Breast epithelium (tissue), 4 donors: ENCODE data around the gene GOLGA8R. TPM values are rescaled to one million over a fixed set of nuclear protein-coding genes. Genes with fewer than 3 reads are reported as not detected.
"Not testable (repeated sequence)": the region's sequence is repeated elsewhere in the genome, so short reads cannot be mapped to it uniquely, and the experiment has no call there.

Experiments
- DNase-seq, 2 donors: peaks; one replicate each; pipeline ENCODE4 v3.0.0-alpha.2; 2019; ENCODE audit warnings: low spot score in 2 of 2
- H3K27ac ChIP-seq, 2 donors: fragments of 200-600 bp; sonication (generic) in 1 of 2; one replicate each; pipeline ENCODE4 v1.5.1; 2016 to 2019; ENCODE audit warnings: mild to moderate bottlenecking in 1 of 2
- H3K27me3 ChIP-seq, 2 donors: fragments of 200-600 bp; sonication (generic) in 1 of 2; one replicate each; pipeline versions ENCODE4 v1.5.1 to v1.6.0; 2017 to 2019; ENCODE audit warnings: control low read depth in 1 of 2, mild to moderate bottlenecking in 1 of 2
- H3K36me3 ChIP-seq: fragments of 200-600 bp; one replicate; pipeline ENCODE4 v1.5.1; 2019
- H3K4me1 ChIP-seq, 2 donors: fragments of 200-600 bp; sonication (generic); one replicate each; pipeline ENCODE4 v1.5.1; 2016 to 2019; ENCODE audit warnings: control low read depth in 1 of 2
- H3K4me3 ChIP-seq, 3 donors: fragments of 200-600 bp; sonication (generic); 1 replicate in 2 of 3; 2 replicates in 1 of 3; pipeline ENCODE4 v1.5.1; 2016 to 2019; ENCODE audit warnings: mild to moderate bottlenecking in 3 of 3, moderate library complexity in 2 of 3
- H3K9me3 ChIP-seq, 2 donors: fragments of 200-600 bp; sonication (generic) in 1 of 2; one replicate each; pipeline ENCODE4 v1.5.1; 2016 to 2019; ENCODE audit warnings: control low read depth in 1 of 2
- intact Hi-C: fragments of 100-400 bp; cut with DNase I; formaldehyde crosslinking; loops from one replicate; pipeline ENCODE4 v1.15.1; 2023; ENCODE audit warnings: low total_unique reads
- total RNA-seq, 3 donors: library from RNA; depleted of rRNA; stranded (reverse); fragments of >200 nt; gene quantifications; one replicate each; pipeline ENCODE4 v1.1.0, GENCODE V29; 2016

GOLGA8R gene, protein sequence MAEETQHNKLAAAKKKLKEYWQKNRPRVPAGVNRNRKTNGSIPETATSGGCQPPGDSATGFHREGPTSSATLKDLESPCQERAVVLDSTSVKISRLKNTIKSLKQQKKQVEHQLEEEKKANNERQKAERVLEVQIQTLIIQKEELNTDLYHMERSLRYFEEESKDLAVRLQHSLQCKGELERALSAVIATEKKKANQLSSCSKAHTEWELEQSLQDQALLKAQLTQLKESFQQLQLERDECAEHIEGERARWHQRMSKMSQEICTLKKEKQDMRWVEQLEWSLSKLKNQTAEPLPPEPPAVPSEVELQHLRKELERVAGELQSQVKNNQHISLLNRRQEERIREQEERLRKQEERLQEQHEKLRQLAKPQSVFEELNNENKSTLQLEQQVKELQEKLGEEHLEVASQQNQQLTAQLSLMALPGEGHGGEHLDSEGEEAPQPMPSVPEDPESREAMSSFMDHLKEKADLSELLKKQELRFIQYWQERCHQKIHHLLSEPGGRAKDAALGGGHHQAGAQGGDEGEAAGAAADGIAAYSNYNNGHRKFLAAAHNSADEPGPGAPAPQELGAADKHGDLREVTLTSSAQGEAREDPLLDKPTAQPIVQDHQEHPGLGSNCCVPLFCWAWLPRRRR
- total RNA-seq: 1 to 10 TPM; 4.2 to 5.6 (median 4.5) TPM

GRCh38 chr15:30414160-30414559 is at the start of gene GOLGA8R:
Gene GOLGA8R, minus strand, starts transcription at chr15:30414260. Its CDS starts 98 bp downstream, at chr15:30414162.
- H3K27me3 ChIP-seq, intact Hi-C loops, H3K36me3 ChIP-seq, DNase-seq, H3K9me3 ChIP-seq, H3K27ac ChIP-seq, H3K4me1 ChIP-seq, H3K4me3 ChIP-seq: not testable (repeated sequence)

GRCh38 chr15:30463849-30464248 is 49.8 kb upstream of the GOLGA8R start:
- H3K27me3 ChIP-seq, H3K4me1 ChIP-seq, H3K27ac ChIP-seq, DNase-seq, H3K9me3 ChIP-seq, H3K36me3 ChIP-seq, intact Hi-C loops, H3K4me3 ChIP-seq: not testable (repeated sequence)

GRCh38 chr15:30462176-30462575 is 48.1 kb upstream of the GOLGA8R start:
- H3K4me1 ChIP-seq, H3K36me3 ChIP-seq, DNase-seq, H3K27me3 ChIP-seq, H3K9me3 ChIP-seq, H3K4me3 ChIP-seq, intact Hi-C loops, H3K27ac ChIP-seq: not testable (repeated sequence)

GRCh38 chr15:30452702-30453101 is 38.6 kb upstream of the GOLGA8R start:
- H3K4me3 ChIP-seq, DNase-seq, intact Hi-C loops, H3K9me3 ChIP-seq, H3K27ac ChIP-seq, H3K27me3 ChIP-seq, H3K36me3 ChIP-seq, H3K4me1 ChIP-seq: not testable (repeated sequence)

- H3K4me1 ChIP-seq, H3K4me3 ChIP-seq, DNase-seq, H3K27ac ChIP-seq, H3K9me3 ChIP-seq, H3K36me3 ChIP-seq, intact Hi-C loops, H3K27me3 ChIP-seq: not testable (repeated sequence)
Observed at GRCh38 chr15:30438348-30438747, 24.3 kb upstream of the GOLGA8R start.

GRCh38 chr15:30435878-30436277 is 21.8 kb upstream of the GOLGA8R start:
- H3K9me3 ChIP-seq, H3K4me3 ChIP-seq, H3K27me3 ChIP-seq, intact Hi-C loops, H3K36me3 ChIP-seq, H3K4me1 ChIP-seq, H3K27ac ChIP-seq: not testable (repeated sequence)
- DNase-seq: peak in 1 of 2 donors; percentile 46

GRCh38 chr15:30420723-30421122 is 6.7 kb upstream of the GOLGA8R start:
- H3K36me3 ChIP-seq, H3K9me3 ChIP-seq, H3K27me3 ChIP-seq, H3K27ac ChIP-seq, DNase-seq, H3K4me3 ChIP-seq, intact Hi-C loops, H3K4me1 ChIP-seq: not testable (repeated sequence)

GRCh38 chr15:30407636-30408035 is 6.4 kb downstream of the GOLGA8R start:
- H3K36me3 ChIP-seq, H3K27me3 ChIP-seq, DNase-seq, H3K9me3 ChIP-seq, H3K4me3 ChIP-seq, H3K27ac ChIP-seq, intact Hi-C loops, H3K4me1 ChIP-seq: not testable (repeated sequence)

DNA sequence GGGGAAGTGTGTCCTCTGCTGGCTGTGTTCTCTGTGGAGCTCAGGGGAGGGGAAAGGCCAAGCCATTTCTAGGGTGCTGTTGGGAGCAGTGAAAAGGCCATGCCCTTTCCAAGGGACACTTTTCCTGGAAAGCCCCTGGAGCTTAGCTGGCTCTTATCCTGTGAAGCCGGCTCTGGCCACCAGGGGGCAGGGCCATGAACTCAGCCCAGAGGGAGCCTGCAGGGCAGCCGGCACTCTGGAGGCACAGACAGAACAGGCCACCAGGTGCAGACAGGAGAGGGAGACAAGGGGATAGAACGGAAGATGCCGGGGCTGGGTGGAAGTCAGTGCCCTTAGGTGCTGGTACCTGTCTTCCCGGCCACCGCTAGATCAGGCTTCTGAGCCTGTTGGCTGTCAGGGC is 15.1 kb downstream of the GOLGA8R start:
- H3K27me3 ChIP-seq, H3K4me3 ChIP-seq, H3K36me3 ChIP-seq, H3K4me1 ChIP-seq, H3K9me3 ChIP-seq, H3K27ac ChIP-seq, intact Hi-C loops: not testable (repeated sequence)
- DNase-seq: peak in 1 of 2 donors; percentile 49

GRCh38 chr15:30393664-30393991 is 20.4 kb downstream of the GOLGA8R start:
- H3K9me3 ChIP-seq, intact Hi-C loops: not testable (repeated sequence)

DNA sequence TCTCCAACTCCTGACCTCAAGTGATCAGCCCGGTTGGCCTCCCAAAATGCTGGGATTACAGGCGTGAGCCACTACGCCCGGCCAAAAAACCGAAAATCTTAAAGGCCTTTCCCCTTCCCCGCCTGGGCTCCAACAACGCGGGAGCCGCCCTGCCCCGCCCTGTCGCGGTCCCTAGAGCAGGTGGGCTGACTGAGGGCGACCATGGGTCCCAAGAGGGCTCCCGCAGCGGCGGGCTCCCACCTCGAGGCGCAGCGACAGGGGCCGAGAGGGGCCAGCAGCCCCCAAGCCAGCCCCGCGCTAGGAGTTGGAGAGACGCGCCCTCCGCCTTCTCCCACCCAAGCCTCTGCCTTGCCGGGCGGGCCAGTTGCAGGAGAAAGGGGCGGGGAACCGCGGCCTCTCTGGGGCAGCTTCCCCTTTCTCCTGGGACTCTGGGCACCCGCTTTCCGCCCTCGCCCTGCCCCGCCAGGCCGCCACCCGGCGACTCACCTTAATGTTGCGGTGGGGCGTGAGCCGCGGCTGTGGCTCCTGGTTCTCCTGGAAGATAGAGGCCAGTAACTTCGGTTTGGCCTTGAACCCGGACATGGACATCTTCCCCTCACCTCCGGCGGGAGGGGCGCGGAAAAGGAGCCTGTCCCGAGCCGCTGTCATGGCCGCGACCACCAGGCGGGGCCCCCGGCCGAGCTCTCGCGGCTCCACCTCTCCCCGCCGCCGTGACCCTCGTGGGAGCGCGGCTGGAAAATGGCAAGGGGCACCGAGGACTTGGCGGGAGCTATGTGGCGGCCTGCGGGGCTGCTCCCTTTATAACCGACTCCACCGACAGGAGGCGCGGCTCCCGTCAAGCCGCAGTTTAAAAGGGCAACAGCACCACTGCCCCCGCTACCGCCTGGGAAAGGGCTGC is 21.0 kb downstream of the GOLGA8R start, which contains the start of gene CHRFAM7A:
TSS of gene CHRFAM7A (minus strand) at position 775 of the 898 bp plus-strand sequence. CDS start 10,189 bp downstream, outside the sequence.
- DNase-seq, H3K36me3 ChIP-seq, H3K27ac ChIP-seq, H3K4me3 ChIP-seq, intact Hi-C loops, H3K4me1 ChIP-seq, H3K9me3 ChIP-seq, H3K27me3 ChIP-seq: not testable (repeated sequence)

More at GRCh38 chr15:30393664-30393991, 20.4 kb downstream of the GOLGA8R start:
- H3K36me3 ChIP-seq, H3K27me3 ChIP-seq, H3K27ac ChIP-seq, DNase-seq, H3K4me1 ChIP-seq, H3K4me3 ChIP-seq: not testable (repeated sequence)

- H3K27ac ChIP-seq, H3K27me3 ChIP-seq, H3K36me3 ChIP-seq, intact Hi-C loops, H3K4me3 ChIP-seq, DNase-seq, H3K4me1 ChIP-seq, H3K9me3 ChIP-seq: not testable (repeated sequence)
Observed at GRCh38 chr15:30386318-30386887, 27.7 kb downstream of the GOLGA8R start.

GRCh38 chr15:30377082-30377413 is 37.0 kb downstream of the GOLGA8R start:
- H3K27ac ChIP-seq, H3K36me3 ChIP-seq, H3K27me3 ChIP-seq, DNase-seq, H3K4me1 ChIP-seq, H3K9me3 ChIP-seq, H3K4me3 ChIP-seq, intact Hi-C loops: not testable (repeated sequence)
